ENCODE results near the gene ZBTB3. TPM values are rescaled to one million over a fixed set of nuclear protein-coding genes. Genes with fewer than 3 reads are reported as not detected.

The ZBTB3 gene
- total and polyA plus RNA-seq, 9 of the 15 experiments (the other 6 are each of a cell fraction or from before 2014, with no cell fraction given), result 1.9 to 10.0 (median 4.9) TPM

- TF ChIP-seq EHMT2 (IDR thresholded peaks at IDR 0.05), result no peak
- TF ChIP-seq TAF7 (tag; IDR thresholded peaks at IDR 0.05), result peak; percentile 63
- peak; percentile 16 to 57; a peak in 1 of 4 replicates for TF ChIP-seq TEAD1 (CRISPR knock-in tag; IDR thresholded peaks at IDR 0.05)
- peak; percentile 72 for TF ChIP-seq NEUROD1 (IDR thresholded peaks at IDR 0.05; ENCODE audit: borderline replicate concordance, low read depth, low read length, partially characterized antibody)
- TF ChIP-seq ZNF175 (CRISPR knock-in tag; IDR thresholded peaks at IDR 0.05; ENCODE audit: low read depth), result no peak
- no peak for TF ChIP-seq DLX4 (CRISPR knock-in tag; IDR thresholded peaks at IDR 0.05)
- TF ChIP-seq ZNF77 (CRISPR knock-in tag; IDR thresholded peaks at IDR 0.05), result no peak
- peak in 1 of 2 experiments; percentile 77; a peak in 3 of 4 replicates for TF ChIP-seq FOXA3 (CRISPR knock-in tag; conservative IDR thresholded peaks at IDR 0.05 in 1 of 2, IDR thresholded peaks at IDR 0.05 in 1 of 2)
Observed at GRCh38 chr11:62787005-62787759, 33.2 kb upstream of the ZBTB3 start, which contains the start of gene TMEM179B (continued).

All from K562 (cell line).